ENCODE measurements around the gene C1QTNF1. TPM values are rescaled to one million over a fixed set of nuclear protein-coding genes. Genes with fewer than 3 reads are reported as not detected.

The C1QTNF1 gene
- total RNA-seq, 2 experiments from 2014 or later: not detected

GRCh38 chr17:79039171-79039570 is 15.2 kb downstream of the C1QTNF1 start:
- BruUV-seq (replicated peaks): no TSS peak
- intact Hi-C loops (cut with micrococcal nuclease; ENCODE audit: unreplicated experiment): no loop called here
- Histone ChIP-seq H3K4me1 (ENCODE audit: insufficient read depth, low read length, poor library complexity, severe bottlenecking) (no peaks in the 10 kb centered on the region), H2AFZ (ENCODE audit: low read length) (no peak overlapping the region), H4K20me1 (ENCODE audit: insufficient read depth, low read length) (no peaks in the 10 kb centered on the region), H3K9me2 (ENCODE audit: insufficient read depth, low read length) (no peaks in the 10 kb centered on the region), H3K4me3 (ENCODE audit: low read depth, low read length, poor library complexity, severe bottlenecking) (no peak overlapping the region), H3K9me3 (ENCODE audit: low read length) (no peaks in the 10 kb centered on the region), H3K36me3 (ENCODE audit: insufficient read depth, low read length) (no peaks in the 10 kb centered on the region), H3K4me2 (ENCODE audit: low read length) (no peak overlapping the region), H3K79me2 (ENCODE audit: insufficient read depth, low read depth, low read length) (no peaks in the 10 kb centered on the region), H3K27ac (ENCODE audit: low read depth, low read length, poor library complexity, severe bottlenecking) (no peak overlapping the region)
- ChIA-PET CTCF (ENCODE audit: unreplicated experiment) (no interaction called here), POLR2A (no interaction called here)
- DNase-seq (ENCODE audit: low spot score): no peak
- TF ChIP-seq EZH2phosphoT487 (IDR thresholded peaks at IDR 0.05; ENCODE audit: borderline replicate concordance, low read depth, low read length) (no peak), CTCF (conservative IDR thresholded peaks at IDR 0.05; ENCODE audit: low read length) (no peak)

GRCh38 chr17:79039886-79040285 is 15.9 kb downstream of the C1QTNF1 start:
- Histone ChIP-seq H4K20me1 (ENCODE audit: insufficient read depth, low read length) (no peaks in the 10 kb centered on the region), H2AFZ (ENCODE audit: low read length) (no peak overlapping the region), H3K9me2 (ENCODE audit: insufficient read depth, low read length) (no peaks in the 10 kb centered on the region), H3K4me3 (ENCODE audit: low read depth, low read length, poor library complexity, severe bottlenecking) (no peak overlapping the region), H3K36me3 (ENCODE audit: insufficient read depth, low read length) (no peaks in the 10 kb centered on the region), H3K4me2 (ENCODE audit: low read length) (no peak overlapping the region), H3K27ac (ENCODE audit: low read depth, low read length, poor library complexity, severe bottlenecking) (no peak overlapping the region), H3K4me1 (ENCODE audit: insufficient read depth, low read length, poor library complexity, severe bottlenecking) (no peaks in the 10 kb centered on the region), H3K9me3 (ENCODE audit: low read length) (no peaks in the 10 kb centered on the region), H3K79me2 (ENCODE audit: insufficient read depth, low read depth, low read length) (no peaks in the 10 kb centered on the region)
- no peak for TF ChIP-seq EZH2phosphoT487 (IDR thresholded peaks at IDR 0.05; ENCODE audit: borderline replicate concordance, low read depth, low read length)
- TF ChIP-seq CTCF (conservative IDR thresholded peaks at IDR 0.05; ENCODE audit: low read length): no peak
- no TSS peak for BruUV-seq (replicated peaks)
- intact Hi-C loops (cut with micrococcal nuclease; ENCODE audit: unreplicated experiment): loop anchor here (5.0 kb wide), 1 partner anchor 48 kb away; no protein-coding TSS in a partner anchor
- ChIA-PET CTCF (ENCODE audit: unreplicated experiment) (no interaction called here), POLR2A (no interaction called here)
- DNase-seq (ENCODE audit: low spot score): no peak

GRCh38 chr17:79041041-79041570 is 17.1 kb downstream of the C1QTNF1 start:
- H3K4me3 ChIP-seq (ENCODE audit: low read depth, low read length, poor library complexity, severe bottlenecking): no peak overlapping the region
- H3K4me2 ChIP-seq (ENCODE audit: low read length): no peak overlapping the region
- H4K20me1 ChIP-seq (ENCODE audit: insufficient read depth, low read length): no peaks in the 10 kb centered on the region
- H3K36me3 ChIP-seq (ENCODE audit: insufficient read depth, low read length): no peaks in the 10 kb centered on the region
- no peaks in the 10 kb centered on the region for H3K79me2 ChIP-seq (ENCODE audit: insufficient read depth, low read depth, low read length)
- CTCF ChIA-PET (ENCODE audit: unreplicated experiment): no interaction called here
- no peak for TF ChIP-seq CTCF (conservative IDR thresholded peaks at IDR 0.05; ENCODE audit: low read length)
- no peak for TF ChIP-seq EZH2phosphoT487 (IDR thresholded peaks at IDR 0.05; ENCODE audit: borderline replicate concordance, low read depth, low read length)
- no peak overlapping the region for H2AFZ ChIP-seq (ENCODE audit: low read length)
- no TSS peak for BruUV-seq (replicated peaks)
- no peaks in the 10 kb centered on the region for H3K4me1 ChIP-seq (ENCODE audit: insufficient read depth, low read length, poor library complexity, severe bottlenecking)
- H3K9me2 ChIP-seq (ENCODE audit: insufficient read depth, low read length): no peaks in the 10 kb centered on the region
- intact Hi-C loops (cut with micrococcal nuclease; ENCODE audit: unreplicated experiment): loop anchor here (5.0 kb wide), 1 partner anchor 49 kb away; no protein-coding TSS in a partner anchor
- no peak overlapping the region for H3K27ac ChIP-seq (ENCODE audit: low read depth, low read length, poor library complexity, severe bottlenecking)
- POLR2A ChIA-PET: interaction anchor here (0.6 to 0.7 kb wide), 3 partner anchors 19 to 286 kb away, joined by 3 to 4 read pairs (median 3); no protein-coding TSS in a partner anchor
- no peaks in the 10 kb centered on the region for H3K9me3 ChIP-seq (ENCODE audit: low read length)
- no peak for DNase-seq (ENCODE audit: low spot score)
